Thyroid gland (tissue), 4 donors: ENCODE measurements around the gene ARL6. TPM values are rescaled to one million over a fixed set of nuclear protein-coding genes. Genes with fewer than 3 reads are reported as not detected.

Source experiments
- DNase-seq, 2 donors: peaks; one replicate each; pipeline ENCODE4 v3.0.0-alpha.2; 2019
- H3K27ac ChIP-seq, 3 donors: fragments of 200-600 bp; sonication (generic); 1 replicate in 2 of 3; 2 replicates in 1 of 3; pipeline ENCODE4 v1.5.1; 2016 to 2019; ENCODE audit warnings: mild to moderate bottlenecking in 1 of 3, moderate library complexity in 1 of 3
- H3K27me3 ChIP-seq: fragments of 200-600 bp; sonication (generic); one replicate; pipeline ENCODE4 v1.5.1; 2019
- H3K36me3 ChIP-seq, 2 donors: fragments of 200-600 bp; sonication (generic); one replicate each; pipeline ENCODE4 v1.5.1; 2016 to 2019
- H3K4me1 ChIP-seq, 2 donors: fragments of 200-600 bp; sonication (generic); one replicate each; pipeline ENCODE4 v1.5.1; 2017 to 2019
- H3K4me3 ChIP-seq, 3 donors: fragments of 200-600 bp; sonication (generic); replicated peaks in 1 of 3; 1 replicate in 2 of 3; 2 replicates in 1 of 3; pipeline ENCODE4 v1.5.1; 2016; ENCODE audit warnings: mild to moderate bottlenecking in 1 of 3
- H3K9me3 ChIP-seq: fragments of 200-600 bp; sonication (generic); one replicate; pipeline ENCODE4 v1.5.1; 2017
- POLR2A ChIP-seq, 2 donors: fragments of 450-650 bp; IDR thresholded peaks; one replicate each; pipeline ENCODE4 v1.6.1; 2017; ENCODE audit warnings: antibody characterized with exemption in 2 of 2, mild to moderate bottlenecking in 2 of 2, moderate library complexity in 1 of 2
- WGBS, 2 donors: methylation state at CpG; one replicate each; pipeline ENCODE4 v1.1.5; 2017; 5-methylcytosine and 5-hydroxymethylcytosine counted together
- intact Hi-C: fragments of 100-400 bp; cut with DNase I; formaldehyde crosslinking; loops from one replicate; pipeline ENCODE4 v1.15.1; 2023
- total RNA-seq, 4 donors: library from RNA; depleted of rRNA; stranded (reverse); fragments of >200 nt; gene quantifications; one replicate each; pipeline ENCODE4 v1.2.3, GENCODE V29; 2016
- TF ChIP-seq, protein P1 (sequence below), 6 experiments: fragments of 200-600 bp in 3 of 6; fragments of 450-650 bp in 3 of 6; sonication (generic) in 3 of 6; IDR thresholded peaks; one replicate each; pipeline ENCODE4 v1.5.1; 2016 to 2019; ENCODE audit warnings: antibody characterized with exemption in 6 of 6, mild to moderate bottlenecking in 2 of 6, inconsistent platforms in 1 of 6, moderate library complexity in 1 of 6

Gene ARL6
- total RNA-seq, 4 donors from 2014 or later = 6.9 to 15.5 (median 12.4) TPM

DNA sequence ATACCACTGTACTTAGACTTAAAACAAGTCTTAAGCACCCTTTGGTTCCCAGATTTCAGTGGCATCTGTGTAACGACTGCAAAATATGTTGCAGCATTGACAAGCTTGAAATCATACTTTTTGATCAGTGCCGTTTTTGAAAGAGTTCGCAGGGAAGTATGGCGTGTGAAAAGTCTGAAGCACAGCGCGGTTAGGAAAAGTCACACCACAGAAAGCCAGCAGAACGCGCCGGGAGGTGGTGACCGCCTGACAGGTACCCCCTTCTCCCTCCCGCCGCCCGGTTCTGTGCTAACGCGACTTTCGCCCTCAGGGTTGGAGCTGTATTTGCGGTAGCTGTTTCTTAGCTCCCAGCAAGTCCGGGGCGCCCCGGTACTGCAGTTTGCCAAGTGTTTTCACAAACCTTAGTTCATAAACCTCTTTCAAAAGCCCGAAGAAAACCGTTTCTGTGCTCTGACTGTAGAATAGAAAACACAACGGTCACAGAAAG, 56.8 kb downstream of the ARL6 start:
- TF ChIP-seq, protein P1, sequence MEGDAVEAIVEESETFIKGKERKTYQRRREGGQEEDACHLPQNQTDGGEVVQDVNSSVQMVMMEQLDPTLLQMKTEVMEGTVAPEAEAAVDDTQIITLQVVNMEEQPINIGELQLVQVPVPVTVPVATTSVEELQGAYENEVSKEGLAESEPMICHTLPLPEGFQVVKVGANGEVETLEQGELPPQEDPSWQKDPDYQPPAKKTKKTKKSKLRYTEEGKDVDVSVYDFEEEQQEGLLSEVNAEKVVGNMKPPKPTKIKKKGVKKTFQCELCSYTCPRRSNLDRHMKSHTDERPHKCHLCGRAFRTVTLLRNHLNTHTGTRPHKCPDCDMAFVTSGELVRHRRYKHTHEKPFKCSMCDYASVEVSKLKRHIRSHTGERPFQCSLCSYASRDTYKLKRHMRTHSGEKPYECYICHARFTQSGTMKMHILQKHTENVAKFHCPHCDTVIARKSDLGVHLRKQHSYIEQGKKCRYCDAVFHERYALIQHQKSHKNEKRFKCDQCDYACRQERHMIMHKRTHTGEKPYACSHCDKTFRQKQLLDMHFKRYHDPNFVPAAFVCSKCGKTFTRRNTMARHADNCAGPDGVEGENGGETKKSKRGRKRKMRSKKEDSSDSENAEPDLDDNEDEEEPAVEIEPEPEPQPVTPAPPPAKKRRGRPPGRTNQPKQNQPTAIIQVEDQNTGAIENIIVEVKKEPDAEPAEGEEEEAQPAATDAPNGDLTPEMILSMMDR (IDR thresholded peaks at IDR 0.05) = peak in 3 of 6 experiments; percentile 11 to 23 (median 20)
- no peak for TF ChIP-seq POLR2A (IDR thresholded peaks at IDR 0.05)
- WGBS, 2 donors = 0% methylated on average over 22 to 23 of the region's 23 CpGs
- intact Hi-C loops = loop anchor here (5.0 kb wide), 1 partner anchor 151 kb away; the partner anchor contains the start of gene RIOX2

DNA sequence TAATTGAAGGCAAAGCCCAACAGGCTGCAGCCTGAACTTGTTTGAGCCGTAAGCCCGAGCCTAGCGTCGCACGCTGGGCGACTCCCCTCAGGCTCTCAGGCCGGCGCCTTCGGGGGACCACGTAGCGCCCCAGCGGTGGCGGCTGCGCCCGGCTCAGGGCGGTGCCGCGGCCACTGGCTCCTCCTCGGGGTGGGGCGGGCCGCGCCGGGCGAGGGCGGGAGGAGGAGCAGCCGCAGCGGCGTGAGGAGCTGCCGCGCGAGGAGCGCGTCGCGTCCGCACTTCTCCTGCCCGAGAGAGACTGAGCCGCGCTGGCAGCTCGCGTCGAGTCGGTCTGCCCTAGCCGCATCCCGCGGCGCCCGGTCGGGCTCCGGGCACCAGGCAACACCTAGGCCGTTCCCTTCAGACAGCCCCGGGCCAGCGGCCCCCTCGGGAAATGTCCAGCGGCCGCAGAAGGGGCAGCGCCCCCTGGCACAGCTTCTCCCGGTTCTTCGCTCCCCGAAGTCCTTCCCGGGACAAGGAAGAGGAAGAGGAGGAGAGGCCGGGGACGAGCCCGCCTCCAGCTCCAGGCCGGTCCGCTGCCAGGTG, 57.3 kb downstream of the ARL6 start, which contains the start of gene CRYBG3:
Gene CRYBG3 (plus strand): TSS at position 238 of the 585 bp plus-strand sequence. CDS start 196 bp downstream, at position 434.
- H3K36me3 ChIP-seq = no peaks in the 10 kb centered on the region
- H3K27ac ChIP-seq = peak within 1 kb of the TSS; percentile 87 to 94 (median 89)
- WGBS, 2 donors = 0 to 1% methylated on average over 17 to 35 of the region's 66 CpGs
- intact Hi-C loops = loop anchor here (5.0 kb wide), 1 partner anchor 150 kb away; the partner anchor contains the start of gene RIOX2
- peak; percentile 84 to 89 for DNase-seq
- H3K9me3 ChIP-seq = no peaks in the 10 kb centered on the region
- peaks cover 16 to 25% of the 10 kb centered on the region in 2 donors for H3K4me1 ChIP-seq
- H3K4me3 ChIP-seq = peak within 1 kb of the TSS; percentile 61 to 82 (median 66)
- TF ChIP-seq POLR2A (IDR thresholded peaks at IDR 0.05) = peak in 1 of 2 donors; percentile 98
- TF ChIP-seq, protein P1 (IDR thresholded peaks at IDR 0.05) = peak in 3 of 6 experiments; percentile 7 to 23 (median 15)
- no peaks in the 10 kb centered on the region for H3K27me3 ChIP-seq

More for the DNA sequence above, 56.8 kb downstream of the ARL6 start:
- Histone ChIP-seq H3K4me3 (peak overlapping the region; percentile 27 to 66 (median 61)), H3K36me3 (no peaks in the 10 kb centered on the region), H3K27ac (peak overlapping the region; percentile 87 to 94 (median 89)), H3K9me3 (no peaks in the 10 kb centered on the region), H3K4me1 (peaks cover 14 to 24% of the 10 kb centered on the region in 2 donors), H3K27me3 (no peaks in the 10 kb centered on the region)
- DNase-seq = peak; percentile 66 to 69

DNA sequence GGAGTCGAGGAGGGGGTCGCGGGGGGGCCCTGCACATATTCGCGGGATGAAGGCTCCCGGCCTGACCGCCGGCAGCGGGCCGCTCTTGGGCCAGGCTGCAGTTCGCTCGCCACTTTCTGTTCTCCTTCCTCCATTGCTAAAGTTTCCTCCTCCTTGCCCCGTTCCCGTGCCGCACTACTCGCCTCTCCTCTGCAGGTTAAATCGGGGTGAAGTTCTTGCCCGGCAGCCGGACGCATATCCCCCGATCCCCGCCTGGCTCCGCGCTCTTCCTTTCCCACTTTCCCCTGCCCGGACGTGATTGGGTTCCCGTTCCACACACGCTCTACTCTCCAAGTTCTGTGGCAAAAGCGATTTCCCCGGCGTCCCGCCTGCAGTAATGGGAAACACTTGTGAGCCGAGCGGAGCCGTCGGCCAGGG, 57.8 kb downstream of the ARL6 start:
- intact Hi-C loops = loop anchor here (5.0 kb wide), 1 partner anchor 150 kb away; the partner anchor contains the start of gene RIOX2
- H3K4me1 ChIP-seq = peaks cover 21 to 30% of the 10 kb centered on the region in 2 donors
- no peaks in the 10 kb centered on the region for H3K36me3 ChIP-seq
- peak overlapping the region; percentile 61 to 82 (median 66) for H3K4me3 ChIP-seq
- 1% methylated on average over 24 to 36 of the region's 36 CpGs for WGBS, 2 donors
- TF ChIP-seq, protein P1 (IDR thresholded peaks at IDR 0.05) = no peak
- no peak for TF ChIP-seq POLR2A (IDR thresholded peaks at IDR 0.05)
- no peaks in the 10 kb centered on the region for H3K27me3 ChIP-seq
- H3K9me3 ChIP-seq = no peaks in the 10 kb centered on the region
- DNase-seq = peak; percentile 59 to 65
- H3K27ac ChIP-seq = peak overlapping the region; percentile 87 to 94 (median 89)

DNA sequence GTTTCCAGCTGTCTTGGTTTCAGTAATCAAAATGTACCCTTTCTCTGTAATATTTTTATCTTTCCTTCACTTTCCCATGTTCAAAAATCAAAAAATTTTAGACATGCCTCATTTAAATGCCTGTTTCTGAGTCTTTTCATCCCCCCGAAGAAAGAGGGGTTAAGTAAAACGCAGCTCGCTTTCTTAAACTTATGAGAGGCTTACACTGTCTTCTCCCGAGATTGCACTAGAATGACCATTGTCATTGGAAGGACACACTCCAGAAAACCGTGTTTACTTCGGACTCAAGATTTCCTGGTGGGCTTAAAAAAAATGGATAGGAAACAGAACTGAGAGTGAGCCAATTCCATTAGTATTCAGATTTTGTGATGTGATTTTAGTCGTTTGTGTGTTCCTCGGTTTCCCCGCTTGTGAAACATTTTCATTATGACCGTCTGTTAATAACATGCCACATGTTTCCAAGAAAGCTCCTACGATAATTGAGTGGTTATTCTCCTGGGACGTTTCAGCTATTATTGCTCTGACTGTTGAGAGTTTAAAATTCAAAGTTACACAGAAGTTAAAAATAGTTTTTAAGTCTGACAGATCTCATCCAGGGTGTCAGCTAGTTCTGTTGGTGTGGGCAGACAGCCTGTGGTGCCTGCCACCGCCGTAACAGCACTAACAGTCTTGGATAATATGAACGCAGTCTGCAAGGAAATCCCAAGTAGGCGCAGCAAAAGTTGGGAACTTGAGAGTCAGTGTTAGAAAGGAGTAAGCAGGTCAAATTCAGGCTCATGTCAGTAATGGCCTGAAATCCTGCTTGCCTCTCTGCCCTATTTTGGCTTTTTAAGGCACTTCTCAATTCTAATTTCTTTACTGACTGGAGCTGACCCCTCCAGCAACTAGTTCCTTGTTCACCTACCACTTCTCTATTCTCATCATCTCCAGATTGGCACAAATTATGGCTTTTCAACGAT, 58.8 kb downstream of the ARL6 start:
- 25 to 27% methylated on average over 17 of the region's 17 CpGs for WGBS, 2 donors
- no peaks in the 10 kb centered on the region for H3K9me3 ChIP-seq
- intact Hi-C loops = loop anchor here (5.0 kb wide), 1 partner anchor 149 kb away; the partner anchor contains the start of gene RIOX2
- H3K4me3 ChIP-seq = peak overlapping the region; percentile 61 to 82 (median 66)
- DNase-seq = peak; percentile 14 to 44
- H3K27me3 ChIP-seq = no peaks in the 10 kb centered on the region
- TF ChIP-seq, protein P1 (IDR thresholded peaks at IDR 0.05) = no peak
- peak in 1 of 2 donors; percentile 8 for TF ChIP-seq POLR2A (IDR thresholded peaks at IDR 0.05)
- no peaks in the 10 kb centered on the region for H3K36me3 ChIP-seq
- H3K4me1 ChIP-seq = peaks cover 26 to 31% of the 10 kb centered on the region in 2 donors
- H3K27ac ChIP-seq = peak overlapping the region; percentile 87 to 94 (median 89)
